Small intestine (tissue), 7 donors: ENCODE measurements around the gene HNRNPM. TPM values are rescaled to one million over a fixed set of nuclear protein-coding genes. Genes with fewer than 3 reads are reported as not detected.

ENCODE experiments used
- DNase-seq, 2 donors: peaks; one replicate each; pipeline versions ENCODE4 v3.0.0 to v3.0.0-alpha.2; 2013
- FAIRE-seq: peaks from 2 replicates; lab custom pipeline; 2012; peaks lifted over from hg19 to GRCh38; lab: Jason Lieb, UNC
- H3K27ac ChIP-seq, 3 donors: one replicate each; pipeline ENCODE4 v1.5.1; 2013; ENCODE audit warnings: low read length in 2 of 3, mild to moderate bottlenecking in 2 of 3, control low read depth in 1 of 3, inconsistent platforms in 1 of 3, low read depth in 1 of 3, moderate library complexity in 1 of 3
- H3K27me3 ChIP-seq, 3 donors: one replicate each; pipeline ENCODE4 v1.6.1; 2013; ENCODE audit warnings: low read length in 3 of 3, inconsistent platforms in 1 of 3; ENCODE audit not compliant: control insufficient read depth in 3 of 3, insufficient read depth in 3 of 3
- H3K36me3 ChIP-seq, 3 donors: one replicate each; pipeline ENCODE4 v1.6.1; 2013; ENCODE audit warnings: low read length in 3 of 3, inconsistent platforms in 1 of 3, low read depth in 1 of 3, mild to moderate bottlenecking in 1 of 3, moderate library complexity in 1 of 3; ENCODE audit not compliant: control insufficient read depth in 3 of 3, insufficient read depth in 2 of 3
- H3K4me1 ChIP-seq, 3 donors: one replicate each; pipeline ENCODE4 v1.6.1; 2013; ENCODE audit warnings: low read length in 2 of 3, inconsistent platforms in 1 of 3, low read depth in 1 of 3, mild to moderate bottlenecking in 1 of 3, moderate library complexity in 1 of 3; ENCODE audit not compliant: control insufficient read depth in 3 of 3, insufficient read depth in 2 of 3
- H3K4me3 ChIP-seq, 3 donors: one replicate each; pipeline ENCODE4 v1.5.1; 2013; ENCODE audit warnings: low read length in 3 of 3, control low read depth in 1 of 3, inconsistent platforms in 1 of 3, low read depth in 1 of 3, mild to moderate bottlenecking in 1 of 3, moderate library complexity in 1 of 3
- H3K9me3 ChIP-seq, 2 donors: one replicate each; pipeline ENCODE4 v1.6.1; 2013; ENCODE audit warnings: low read depth in 1 of 2, low read length in 1 of 2; ENCODE audit not compliant: control insufficient read depth in 2 of 2, insufficient read depth in 1 of 2
- WGBS, 3 donors: extraction: QIAGEN DNeasy Blood & Tissue Kit; methylation state at CpG; one replicate each; pipeline ENCODE4 v1.1.7; 2013; 5-methylcytosine and 5-hydroxymethylcytosine counted together
- polyA plus RNA-seq, 4 donors: library from polyadenylated mRNA; stranded (reverse) in 3 of 4; unstranded in 1 of 4; fragments of 200-250 nt in 3 of 4; fragments of 120-200 nt in 1 of 4; gene quantifications; one replicate each; pipeline versions ENCODE4 v1.2.1 to v1.2.3, GENCODE V29; 2013
- donor health status: healthy with polysubstance abuse.
- donor health status: control.
- donor health status: control.
- donor health status: Bipolar disorder and iron deficiency.
- donor health status: healthy.

HNRNPM gene
- polyA plus RNA-seq, 4 donors = 98.6 to 225 (median 156) TPM

DNA sequence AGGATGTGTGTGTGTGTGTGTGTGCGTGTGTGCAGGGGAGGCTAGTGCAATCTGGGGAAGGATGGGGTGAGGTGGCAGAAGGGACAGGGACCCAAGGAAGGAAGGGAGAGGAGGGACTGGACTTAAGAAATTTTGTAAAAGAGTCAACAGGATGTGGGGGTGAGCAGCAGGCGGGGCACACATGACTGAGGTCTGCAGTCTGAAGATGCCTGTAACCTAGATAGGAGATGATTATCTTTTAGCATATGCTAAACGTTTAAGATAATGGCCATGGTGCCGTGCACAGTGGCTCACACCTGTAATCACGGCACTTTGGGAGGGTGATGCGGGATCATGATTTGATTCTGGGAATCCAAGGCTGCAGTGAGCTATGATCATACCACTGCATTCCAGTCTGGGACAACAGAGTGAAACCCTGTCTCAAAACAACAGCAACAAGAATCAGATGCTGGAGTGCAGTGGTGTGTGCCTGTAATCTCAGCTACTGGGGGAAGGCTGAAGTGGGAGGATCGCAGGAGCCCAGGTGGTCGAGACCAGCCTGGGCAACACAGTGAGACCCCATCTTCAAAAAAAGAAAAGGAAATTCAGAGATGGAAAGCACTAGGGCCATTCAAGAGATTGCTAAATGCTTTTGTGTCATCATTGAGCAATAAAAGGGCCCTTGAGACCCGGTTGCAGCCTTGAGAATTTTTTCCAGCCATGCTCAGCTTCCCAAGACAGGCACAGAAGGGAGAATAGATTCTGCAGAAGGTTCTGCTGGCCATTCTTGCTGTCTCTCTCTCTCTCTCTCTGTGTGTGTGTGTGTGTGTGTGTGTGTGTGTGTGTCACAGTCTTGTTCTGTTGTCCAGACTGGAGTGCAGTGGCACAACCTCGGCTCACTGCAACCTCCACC lies 73.0 kb downstream of the HNRNPM start:
- peaks cover 0 to 22% (median 0%) of the 10 kb centered on the region in 3 donors for H3K4me1 ChIP-seq
- H3K27me3 ChIP-seq = no peaks in the 10 kb centered on the region
- H3K4me3 ChIP-seq = no peak overlapping the region
- H3K27ac ChIP-seq = peak overlapping the region in 2 of 3 donors; percentile 0 to 86
- H3K36me3 ChIP-seq = peaks cover 0 to 3% (median 2%) of the 10 kb centered on the region in 3 donors
- DNase-seq (peak in 1 of 2 donors; percentile 41), FAIRE-seq (no peak)
- H3K9me3 ChIP-seq = no peaks in the 10 kb centered on the region
- 40 to 43% (median 42%) methylated on average over 10 of the region's 10 CpGs for WGBS, 3 donors

DNA sequence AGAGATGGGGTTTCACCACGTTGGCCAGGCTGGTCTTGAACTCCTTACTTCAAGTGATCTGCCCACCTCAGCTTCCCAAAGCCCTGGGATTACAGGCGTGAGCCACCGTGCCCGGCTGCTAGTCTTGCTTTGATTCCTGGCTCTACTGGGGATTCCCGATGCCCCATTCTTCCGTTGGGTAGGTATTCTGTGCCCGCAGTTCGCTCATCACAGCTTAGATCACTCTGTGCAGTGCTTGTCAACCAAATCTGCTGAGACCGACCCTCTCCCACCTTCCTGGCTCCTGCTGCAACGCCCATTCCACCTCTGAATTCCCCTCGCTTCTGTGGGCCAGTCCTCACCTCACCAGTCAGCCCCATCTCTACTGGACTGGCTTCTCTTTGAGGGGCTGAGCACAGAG lies 73.8 kb downstream of the HNRNPM start:
- Histone ChIP-seq H3K27ac (peak overlapping the region in 1 of 3 donors; percentile 86), H3K4me3 (no peak overlapping the region), H3K9me3 (no peaks in the 10 kb centered on the region), H3K27me3 (no peaks in the 10 kb centered on the region), H3K4me1 (peaks cover 0 to 15% (median 0%) of the 10 kb centered on the region in 3 donors), H3K36me3 (peaks cover 0 to 2% (median 0%) of the 10 kb centered on the region in 3 donors)
- FAIRE-seq (no peak), DNase-seq (no peak)
- WGBS, 3 donors = 82 to 89% (median 83%) methylated on average over 11 of the region's 11 CpGs

GRCh38 chr19:8519388-8519787 lies 74.6 kb downstream of the HNRNPM start:
- Histone ChIP-seq H3K27ac (no peak overlapping the region), H3K36me3 (peaks cover 0 to 2% (median 0%) of the 10 kb centered on the region in 3 donors), H3K4me1 (peaks cover 0 to 14% (median 0%) of the 10 kb centered on the region in 3 donors), H3K27me3 (no peaks in the 10 kb centered on the region), H3K9me3 (no peaks in the 10 kb centered on the region), H3K4me3 (no peak overlapping the region)
- DNase-seq = no peak
- no peak for FAIRE-seq
- WGBS, 3 donors = 94 to 96% (median 96%) methylated on average over 6 of the region's 6 CpGs

DNA sequence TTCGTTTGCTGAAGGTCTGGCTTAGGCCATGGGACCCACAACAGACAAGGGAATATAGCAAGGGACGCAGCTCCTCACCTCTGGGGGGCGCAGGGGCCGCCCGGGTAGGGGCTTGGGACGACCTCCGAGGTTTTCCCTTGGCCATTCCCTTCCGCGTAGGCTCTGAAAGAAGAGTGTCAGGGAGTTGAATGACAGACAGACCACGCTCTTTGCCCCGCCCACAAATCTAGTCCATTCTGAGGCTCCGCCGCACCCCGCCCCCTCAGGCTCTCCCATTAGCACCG lies 80.6 kb downstream of the HNRNPM start:
- H3K4me3 ChIP-seq = peak overlapping the region in 2 of 3 donors; percentile 26 to 87

DNA sequence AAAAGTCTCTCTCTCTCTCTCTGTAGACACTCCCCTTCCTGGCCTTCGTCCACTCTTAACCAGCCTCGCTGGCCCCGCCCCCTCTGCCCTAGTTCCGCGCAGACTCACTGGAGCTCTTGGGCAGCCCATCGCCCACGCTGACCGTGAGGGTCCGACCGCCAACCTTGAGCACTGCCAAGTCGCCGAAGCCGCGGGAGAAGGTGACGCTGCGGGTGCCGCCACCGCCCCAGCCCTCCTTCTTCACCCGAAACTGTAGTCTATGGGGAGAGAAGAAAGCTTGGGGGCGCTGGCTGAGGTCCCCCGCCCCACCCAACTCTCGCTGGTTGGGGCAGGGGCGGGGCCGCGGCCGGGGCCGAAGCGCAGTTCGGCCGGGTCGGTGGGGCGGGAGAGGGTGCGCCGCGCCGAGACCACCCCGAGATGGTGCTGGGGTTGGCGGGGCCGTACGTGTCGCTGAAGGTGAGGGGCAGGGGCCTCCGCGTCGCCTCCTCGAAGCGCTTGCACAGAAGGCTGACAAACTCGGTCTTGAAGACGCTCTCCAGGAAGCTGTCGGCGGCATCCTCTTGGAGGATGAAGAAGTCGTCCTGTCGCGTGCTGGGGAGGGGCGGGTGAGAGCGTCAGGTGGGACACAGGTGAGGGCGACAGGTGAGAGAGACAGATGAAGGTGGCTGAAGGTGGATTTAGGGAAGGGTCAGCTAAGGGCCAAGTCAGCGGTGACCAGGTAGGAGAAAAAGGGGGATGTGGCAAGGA lies 81.7 kb downstream of the HNRNPM start:
- Histone ChIP-seq H3K27ac (peak overlapping the region in 2 of 3 donors; percentile 72 to 93), H3K4me3 (peak overlapping the region; percentile 24 to 87 (median 67)), H3K4me1 (peaks cover 0 to 23% (median 0%) of the 10 kb centered on the region in 3 donors), H3K36me3 (peaks cover 0 to 15% (median 2%) of the 10 kb centered on the region in 3 donors), H3K9me3 (peaks cover 0 to 8% of the 10 kb centered on the region in 2 donors), H3K27me3 (no peaks in the 10 kb centered on the region)
- 15 to 33% (median 20%) methylated on average over 54 to 57 of the region's 57 CpGs for WGBS, 3 donors
- DNase-seq = peak; percentile 87 to 94
- no peak for FAIRE-seq

More for the DNA sequence above, 80.6 kb downstream of the HNRNPM start:
- FAIRE-seq (no peak), DNase-seq (no peak)
- H3K27me3 ChIP-seq = no peaks in the 10 kb centered on the region
- H3K36me3 ChIP-seq = peaks cover 0 to 13% (median 2%) of the 10 kb centered on the region in 3 donors
- 9 to 35% (median 31%) methylated on average over 15 of the region's 15 CpGs for WGBS, 3 donors
- H3K27ac ChIP-seq = peak overlapping the region; percentile 35 to 87 (median 86)
- peaks cover 0 to 8% of the 10 kb centered on the region in 2 donors for H3K9me3 ChIP-seq
- peaks cover 0 to 32% (median 0%) of the 10 kb centered on the region in 3 donors for H3K4me1 ChIP-seq

- H3K27ac ChIP-seq = no peak overlapping the region
- FAIRE-seq = no peak
- WGBS, 3 donors = 26 to 62% (median 46%) methylated on average over 4 of the region's 4 CpGs
Observed at GRCh38 chr19:8528500-8528899, 83.7 kb downstream of the HNRNPM start.

DNA sequence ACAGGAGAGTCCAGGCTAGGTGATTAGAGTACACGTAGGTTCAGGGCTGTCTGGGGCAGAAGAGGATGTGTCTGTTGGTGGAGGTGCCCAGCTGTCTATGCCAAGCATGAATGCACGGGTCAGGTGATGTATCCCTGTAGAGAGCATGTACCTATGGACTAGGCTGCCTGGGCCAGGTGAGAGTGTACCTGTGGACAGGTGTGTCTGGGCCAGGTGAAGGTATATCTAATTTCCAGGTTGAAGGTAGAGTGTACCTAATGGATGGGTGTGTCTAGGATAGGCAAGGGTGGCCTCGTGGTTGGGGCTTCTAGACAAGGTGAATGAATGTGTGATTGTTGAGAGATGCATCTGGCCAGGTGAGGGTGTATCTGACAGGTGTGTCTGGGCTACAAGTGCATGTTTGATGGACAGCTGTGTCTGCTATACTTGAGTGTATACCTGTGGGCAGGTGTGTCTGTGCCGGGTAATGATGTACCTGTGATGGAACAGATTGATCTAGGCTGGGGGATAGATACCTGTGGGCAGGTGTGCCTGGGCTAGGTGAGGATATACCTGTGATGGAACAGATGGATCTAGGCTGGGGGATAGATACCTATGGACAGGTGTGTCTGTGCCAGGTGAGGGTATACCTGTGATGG lies 84.7 kb downstream of the HNRNPM start:
- Histone ChIP-seq H3K36me3 (peaks cover 0 to 15% (median 0%) of the 10 kb centered on the region in 3 donors), H3K27ac (no peak overlapping the region), H3K27me3 (no peaks in the 10 kb centered on the region), H3K9me3 (peaks cover 0 to 8% of the 10 kb centered on the region in 2 donors), H3K4me1 (peaks cover 0 to 32% (median 2%) of the 10 kb centered on the region in 3 donors), H3K4me3 (no peak overlapping the region)
- FAIRE-seq (no peak), DNase-seq (peak in 1 of 2 donors; percentile 53)
- 19 to 70% (median 43%) methylated on average over 4 of the region's 4 CpGs for WGBS, 3 donors

More at GRCh38 chr19:8528500-8528899, 83.7 kb downstream of the HNRNPM start:
- Histone ChIP-seq H3K27me3 (no peaks in the 10 kb centered on the region), H3K36me3 (peaks cover 0 to 15% (median 0%) of the 10 kb centered on the region in 3 donors), H3K4me1 (peaks cover 0 to 32% (median 2%) of the 10 kb centered on the region in 3 donors), H3K9me3 (peaks cover 0 to 8% of the 10 kb centered on the region in 2 donors), H3K4me3 (no peak overlapping the region)
- peak in 1 of 2 donors; percentile 48 for DNase-seq
